ENCODE results near the gene PSMB10. TPM values are rescaled to one million over a fixed set of nuclear protein-coding genes. Genes with fewer than 3 reads are reported as not detected.
"Not testable (repeated sequence)": the region's sequence is repeated elsewhere in the genome, so short reads cannot be mapped to it uniquely, and the experiment has no call there.

PSMB10 gene
- total RNA-seq: 100 to 1,000 TPM; 185 to 193 TPM

GRCh38 chr16:67936124-67936879 is at the start of gene PSMB10:
Gene PSMB10, minus strand, starts transcription at chr16:67936850. Its CDS starts 101 bp downstream, at chr16:67936749.
- Mint-ChIP-seq H3K27ac (peak within 1 kb of the TSS; percentile 99), H3K36me3 (peaks cover 40% of the 10 kb centered on the region), H3K4me3 (peak within 1 kb of the TSS; percentile 100), H3K4me1 (ENCODE audit: low read depth) (peaks cover 42% of the 10 kb centered on the region), H3K27me3 (no peaks in the 10 kb centered on the region), H3K9me3 (no peaks in the 10 kb centered on the region)
- intact Hi-C loops (cut with micrococcal nuclease): loop anchor here (1.0 to 5.0 kb wide), 7 partner anchors 32 to 148 kb away; partner anchors contain the start of genes DDX28, DPEP2, DPEP3 and DUS2
- CTCF ChIA-PET: interaction anchor here (0.6 to 3.2 kb wide), 11 partner anchors 8 to 415 kb away, joined by 3 to 14 read pairs (median 4); partner anchors contain the start of genes NRN1L and PSKH1
- DNase-seq: no peak
- POLR2A ChIA-PET: interaction anchor here (0.9 to 2.5 kb wide), 16 partner anchors 10 to 456 kb away, joined by 3 to 19 read pairs (median 6); partner anchors contain the start of genes ATP6V0D1, DDX28, DPEP2 and DUS2

- intact Hi-C loops (cut with micrococcal nuclease): loop anchor here (5.0 kb wide), 1 partner anchor 45 kb away; the partner anchor contains the start of gene PSMB10
- Mint-ChIP-seq H3K27ac (no peak overlapping the region), H3K4me1 (ENCODE audit: low read depth) (peaks cover 22% of the 10 kb centered on the region), H3K27me3 (no peaks in the 10 kb centered on the region), H3K36me3 (no peaks in the 10 kb centered on the region), H3K9me3 (no peaks in the 10 kb centered on the region), H3K4me3 (no peak overlapping the region)
- ChIA-PET CTCF (interaction anchor here (1.1 to 1.6 kb wide), 4 partner anchors 10 to 282 kb away, joined by 3 to 4 read pairs (median 3); partner anchors contain the start of gene SLC7A6), POLR2A (no interaction called here)
- DNase-seq: no peak
Measured at GRCh38 chr16:67982011-67982696, 45.5 kb upstream of the PSMB10 start.

- intact Hi-C loops (cut with micrococcal nuclease): loop anchor here (5.0 kb wide), 1 partner anchor 43 kb away; the partner anchor contains the start of gene PSMB10
- POLR2A ChIA-PET: no interaction called here
Measured at GRCh38 chr16:67979955-67980678, 43.5 kb upstream of the PSMB10 start, which contains the start of gene DPEP3. Gene DPEP3, minus strand, starts transcription at chr16:67980499. Its CDS starts 119 bp downstream, at chr16:67980380.

GRCh38 chr16:67977469-67978227 is 41.0 kb upstream of the PSMB10 start:
- Mint-ChIP-seq H3K27me3 (no peaks in the 10 kb centered on the region), H3K4me3 (no peak overlapping the region), H3K4me1 (ENCODE audit: low read depth) (peaks cover 3% of the 10 kb centered on the region), H3K27ac (no peak overlapping the region), H3K9me3 (no peaks in the 10 kb centered on the region), H3K36me3 (no peaks in the 10 kb centered on the region)
- ChIA-PET CTCF (interaction anchor here (0.6 kb wide), 1 partner anchor 86 kb away, joined by 3 read pairs; no protein-coding TSS in a partner anchor), POLR2A (no interaction called here)
- DNase-seq: no peak
- intact Hi-C loops (cut with micrococcal nuclease): no loop called here

More at GRCh38 chr16:67979955-67980678, 43.5 kb upstream of the PSMB10 start, which contains the start of gene DPEP3:
- H3K4me3 Mint-ChIP-seq: no peak within 1 kb of the TSS
- no peaks in the 10 kb centered on the region for H3K9me3 Mint-ChIP-seq
- H3K36me3 Mint-ChIP-seq: no peaks in the 10 kb centered on the region
- H3K27me3 Mint-ChIP-seq: no peaks in the 10 kb centered on the region
- no peak within 1 kb of the TSS for H3K27ac Mint-ChIP-seq
- CTCF ChIA-PET: interaction anchor here (1.1 to 1.6 kb wide), 2 partner anchors 11 to 96 kb away, joined by 3 to 5 read pairs; no protein-coding TSS in a partner anchor
- no peak for DNase-seq
- H3K4me1 Mint-ChIP-seq (ENCODE audit: low read depth): peaks cover 22% of the 10 kb centered on the region

GRCh38 chr16:67977005-67977404 is 40.4 kb upstream of the PSMB10 start:
- Mint-ChIP-seq H3K36me3 (no peaks in the 10 kb centered on the region), H3K9me3 (no peaks in the 10 kb centered on the region), H3K27me3 (no peaks in the 10 kb centered on the region), H3K4me1 (ENCODE audit: low read depth) (no peaks in the 10 kb centered on the region), H3K4me3 (no peak overlapping the region), H3K27ac (no peak overlapping the region)
- POLR2A ChIA-PET: no interaction called here
- intact Hi-C loops (cut with micrococcal nuclease): no loop called here
- DNase-seq: no peak
- CTCF ChIA-PET: no interaction called here

GRCh38 chr16:67976205-67976604 is 39.6 kb upstream of the PSMB10 start:
- Mint-ChIP-seq H3K27me3 (no peaks in the 10 kb centered on the region), H3K36me3 (no peaks in the 10 kb centered on the region), H3K27ac (no peak overlapping the region), H3K4me3 (no peak overlapping the region), H3K9me3 (no peaks in the 10 kb centered on the region), H3K4me1 (ENCODE audit: low read depth) (no peaks in the 10 kb centered on the region)
- intact Hi-C loops (cut with micrococcal nuclease): no loop called here
- DNase-seq: no peak
- CTCF ChIA-PET: interaction anchor here (1.2 kb wide), 1 partner anchor 92 kb away, joined by 5 read pairs; no protein-coding TSS in a partner anchor
- POLR2A ChIA-PET: no interaction called here

- ChIA-PET POLR2A (no interaction called here), CTCF (interaction anchor here (1.1 to 1.2 kb wide), 2 partner anchors 65 to 92 kb away, joined by 3 to 5 read pairs; no protein-coding TSS in a partner anchor)
- intact Hi-C loops (cut with micrococcal nuclease): no loop called here
- Mint-ChIP-seq H3K4me1 (ENCODE audit: low read depth) (no peaks in the 10 kb centered on the region), H3K9me3 (no peaks in the 10 kb centered on the region), H3K4me3 (no peak overlapping the region), H3K27ac (no peak overlapping the region), H3K36me3 (no peaks in the 10 kb centered on the region), H3K27me3 (no peaks in the 10 kb centered on the region)
- DNase-seq: no peak
Measured at GRCh38 chr16:67975321-67976105, 38.9 kb upstream of the PSMB10 start.

- H3K4me1 Mint-ChIP-seq (ENCODE audit: low read depth): peaks cover 11% of the 10 kb centered on the region
- H3K27ac Mint-ChIP-seq; POLR2A ChIA-PET; H3K9me3 Mint-ChIP-seq; DNase-seq; H3K36me3 Mint-ChIP-seq; intact Hi-C loops (cut with micrococcal nuclease); H3K4me3 Mint-ChIP-seq; H3K27me3 Mint-ChIP-seq: not testable (repeated sequence)
- CTCF ChIA-PET: interaction anchor here (1.2 kb wide), 1 partner anchor 68 kb away, joined by 4 read pairs; no protein-coding TSS in a partner anchor
Measured at GRCh38 chr16:67972285-67972684, 35.6 kb upstream of the PSMB10 start.

- POLR2A ChIA-PET: no interaction called here
Measured at GRCh38 chr16:67971111-67971510, 34.5 kb upstream of the PSMB10 start.

GRCh38 chr16:67969254-67970039 is 32.8 kb upstream of the PSMB10 start:
- H3K4me1 Mint-ChIP-seq (ENCODE audit: low read depth): peaks cover 18% of the 10 kb centered on the region
- POLR2A ChIA-PET: interaction anchor here (0.8 to 1.7 kb wide), 2 partner anchors 33 to 37 kb away, joined by 3 to 6 read pairs; partner anchors contain the start of gene PSMB10
- H3K27ac Mint-ChIP-seq: peak overlapping the region; percentile 71
- no peaks in the 10 kb centered on the region for H3K27me3 Mint-ChIP-seq
- DNase-seq: no peak
- intact Hi-C loops (cut with micrococcal nuclease): loop anchor here (2.0 kb wide), 2 partner anchors 29 to 71 kb away; partner anchors contain the start of gene DPEP2
- no peaks in the 10 kb centered on the region for H3K9me3 Mint-ChIP-seq
- H3K36me3 Mint-ChIP-seq: no peaks in the 10 kb centered on the region
- H3K4me3 Mint-ChIP-seq: peak overlapping the region; percentile 99
- CTCF ChIA-PET: no interaction called here

More at GRCh38 chr16:67971111-67971510, 34.5 kb upstream of the PSMB10 start:
- Mint-ChIP-seq H3K27me3 (no peaks in the 10 kb centered on the region), H3K9me3 (no peaks in the 10 kb centered on the region), H3K4me3 (no peak overlapping the region), H3K36me3 (no peaks in the 10 kb centered on the region), H3K4me1 (ENCODE audit: low read depth) (peaks cover 18% of the 10 kb centered on the region), H3K27ac (no peak overlapping the region)
- intact Hi-C loops (cut with micrococcal nuclease): no loop called here
- CTCF ChIA-PET: no interaction called here
- no peak for DNase-seq
